Measurements from ENCODE around the gene PRKG1. TPM values are rescaled to one million over a fixed set of nuclear protein-coding genes. Genes with fewer than 3 reads are reported as not detected.

The PRKG1 gene
- total RNA-seq, 1 experiment from 2014 or later, result 16.5 TPM

DNA sequence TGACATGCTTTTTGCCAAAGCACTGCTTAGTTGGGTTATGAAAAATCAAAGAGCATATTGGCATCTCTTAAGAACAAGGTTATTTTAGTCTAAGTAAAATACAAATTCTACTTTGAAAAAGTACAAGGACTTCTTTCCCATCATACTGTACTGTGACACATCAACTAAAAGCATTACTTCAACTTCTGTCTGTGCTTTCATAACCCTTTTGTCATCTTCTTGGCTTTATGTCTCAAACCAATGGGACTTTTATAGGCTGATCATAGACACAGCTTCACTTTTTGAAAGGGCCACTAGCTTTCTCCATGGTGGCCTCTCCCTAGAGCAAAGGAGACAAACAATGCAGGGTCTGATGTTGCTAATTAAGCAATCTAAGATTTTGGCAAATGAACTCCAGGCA, 814.0 kb downstream of the PRKG1 start:
- CTCF ChIA-PET, result no interaction called here
- Mint-ChIP-seq H3K27me3 (ENCODE audit: low read depth) (no peaks in the 10 kb centered on the region), H3K27ac (no peak overlapping the region), H3K4me1 (peaks cover 8% of the 10 kb centered on the region), H3K4me3 (no peak overlapping the region), H3K36me3 (peaks cover 2% of the 10 kb centered on the region), H3K9me3 (peaks cover 4% of the 10 kb centered on the region; the same call in 1 of the 2 replicates)
- ATAC-seq (no peak), DNase-seq (ENCODE audit: low spot score) (no peak)
- TF ChIP-seq, protein P1, sequence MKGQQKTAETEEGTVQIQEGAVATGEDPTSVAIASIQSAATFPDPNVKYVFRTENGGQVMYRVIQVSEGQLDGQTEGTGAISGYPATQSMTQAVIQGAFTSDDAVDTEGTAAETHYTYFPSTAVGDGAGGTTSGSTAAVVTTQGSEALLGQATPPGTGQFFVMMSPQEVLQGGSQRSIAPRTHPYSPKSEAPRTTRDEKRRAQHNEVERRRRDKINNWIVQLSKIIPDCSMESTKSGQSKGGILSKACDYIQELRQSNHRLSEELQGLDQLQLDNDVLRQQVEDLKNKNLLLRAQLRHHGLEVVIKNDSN (CRISPR knock-in tag; IDR thresholded peaks at IDR 0.05), result no peak
- POLR2A ChIA-PET, result no interaction called here

DNA sequence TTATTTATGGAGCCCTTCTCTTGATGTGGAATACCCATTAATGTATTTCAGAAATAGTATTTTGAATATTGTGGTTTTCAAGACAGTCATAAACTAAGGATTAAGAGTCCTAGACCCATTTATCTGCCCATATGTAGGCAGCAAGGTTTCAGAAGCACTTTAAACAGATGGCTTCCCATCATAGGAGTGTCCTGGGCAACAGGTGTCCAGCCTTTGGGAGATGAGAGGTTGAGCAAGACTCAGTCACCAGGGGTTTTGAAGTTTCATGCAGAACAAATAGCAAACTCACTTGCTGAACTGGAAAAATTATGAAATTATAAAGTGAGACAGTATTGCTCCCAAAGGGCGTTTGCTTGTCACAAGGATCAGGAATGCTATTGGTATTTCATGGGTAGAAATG, 818.0 kb downstream of the PRKG1 start:
- TF ChIP-seq ZNF423 (CRISPR knock-in tag; IDR thresholded peaks at IDR 0.05), result no peak
- TF ChIP-seq ETV6 (CRISPR knock-in tag; IDR thresholded peaks at IDR 0.05), result no peak
- TF ChIP-seq JAZF1 (CRISPR knock-in tag; IDR thresholded peaks at IDR 0.05), result no peak
- TF ChIP-seq, protein P2, sequence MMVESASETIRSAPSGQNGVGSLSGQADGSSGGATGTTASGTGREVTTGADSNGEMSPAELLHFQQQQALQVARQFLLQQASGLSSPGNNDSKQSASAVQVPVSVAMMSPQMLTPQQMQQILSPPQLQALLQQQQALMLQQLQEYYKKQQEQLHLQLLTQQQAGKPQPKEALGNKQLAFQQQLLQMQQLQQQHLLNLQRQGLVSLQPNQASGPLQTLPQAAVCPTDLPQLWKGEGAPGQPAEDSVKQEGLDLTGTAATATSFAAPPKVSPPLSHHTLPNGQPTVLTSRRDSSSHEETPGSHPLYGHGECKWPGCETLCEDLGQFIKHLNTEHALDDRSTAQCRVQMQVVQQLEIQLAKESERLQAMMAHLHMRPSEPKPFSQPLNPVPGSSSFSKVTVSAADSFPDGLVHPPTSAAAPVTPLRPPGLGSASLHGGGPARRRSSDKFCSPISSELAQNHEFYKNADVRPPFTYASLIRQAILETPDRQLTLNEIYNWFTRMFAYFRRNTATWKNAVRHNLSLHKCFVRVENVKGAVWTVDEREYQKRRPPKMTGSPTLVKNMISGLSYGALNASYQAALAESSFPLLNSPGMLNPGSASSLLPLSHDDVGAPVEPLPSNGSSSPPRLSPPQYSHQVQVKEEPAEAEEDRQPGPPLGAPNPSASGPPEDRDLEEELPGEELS (CRISPR knock-in tag; IDR thresholded peaks at IDR 0.05), result no peak
- no peak for TF ChIP-seq GRHL2 (CRISPR knock-in tag; IDR thresholded peaks at IDR 0.05; ENCODE audit: insufficient replicate concordance, severe bottlenecking)
- TF ChIP-seq, protein P3, sequence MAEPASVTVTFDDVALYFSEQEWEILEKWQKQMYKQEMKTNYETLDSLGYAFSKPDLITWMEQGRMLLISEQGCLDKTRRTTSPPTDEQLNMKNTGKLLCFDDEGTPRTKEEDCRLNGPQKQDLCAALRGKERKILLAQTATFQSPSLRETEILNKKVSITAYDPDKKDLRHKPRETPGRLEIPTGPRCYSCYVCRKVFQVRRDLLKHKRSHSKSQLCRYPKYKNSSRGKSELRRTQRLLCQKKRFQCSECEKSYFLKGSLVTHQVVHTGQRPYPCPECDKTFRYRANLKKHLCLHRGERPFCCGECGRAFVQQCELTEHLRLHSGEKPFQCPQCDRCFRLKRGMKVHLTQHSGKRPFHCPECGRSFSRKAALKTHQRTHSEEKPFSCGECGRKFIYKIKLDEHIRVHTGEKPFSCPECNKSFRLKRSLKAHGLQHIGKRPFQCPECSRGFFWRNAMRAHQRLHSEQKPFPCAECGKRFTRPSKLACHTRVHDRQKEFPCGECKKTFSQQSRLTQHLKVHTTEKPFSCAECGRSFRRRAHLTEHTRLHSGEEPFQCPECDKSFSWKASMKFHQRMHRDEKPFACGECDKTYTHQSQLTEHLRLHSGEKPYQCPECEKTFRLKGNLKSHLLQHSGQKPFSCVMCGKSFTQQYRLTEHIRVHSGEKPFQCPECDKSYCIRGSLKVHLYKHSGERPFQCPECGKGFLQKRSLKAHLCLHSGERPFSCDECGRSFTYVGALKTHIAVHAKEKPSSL (CRISPR knock-in tag; conservative IDR thresholded peaks at IDR 0.05), result no peak
- TF ChIP-seq EMX1 (CRISPR knock-in tag; IDR thresholded peaks at IDR 0.05), result no peak
- no peak for TF ChIP-seq GABPB1 (CRISPR knock-in tag; IDR thresholded peaks at IDR 0.05)
- TF ChIP-seq, protein P4, sequence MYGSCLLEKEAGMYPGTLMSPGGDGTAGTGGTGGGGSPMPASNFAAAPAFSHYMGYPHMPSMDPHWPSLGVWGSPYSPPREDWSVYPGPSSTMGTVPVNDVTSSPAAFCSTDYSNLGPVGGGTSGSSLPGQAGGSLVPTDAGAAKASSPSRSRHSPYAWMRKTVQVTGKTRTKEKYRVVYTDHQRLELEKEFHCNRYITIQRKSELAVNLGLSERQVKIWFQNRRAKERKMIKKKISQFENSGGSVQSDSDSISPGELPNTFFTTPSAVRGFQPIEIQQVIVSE (CRISPR knock-in tag; IDR thresholded peaks at IDR 0.05; ENCODE audit: borderline replicate concordance), result no peak
- no peak for TF ChIP-seq RELA (CRISPR knock-in tag; IDR thresholded peaks at IDR 0.05; ENCODE audit: borderline replicate concordance)
- no peak for TF ChIP-seq NR1H2 (CRISPR knock-in tag; IDR thresholded peaks at IDR 0.05)
- H3K27me3 Mint-ChIP-seq (ENCODE audit: low read depth), result no peaks in the 10 kb centered on the region
- peaks cover 12% of the 10 kb centered on the region for H3K4me1 Mint-ChIP-seq
- H3K9me3 Mint-ChIP-seq, result no peaks in the 10 kb centered on the region; the same call in 1 of the 2 replicates
- POLR2A ChIA-PET, result no interaction called here
- no peak overlapping the region for H3K27ac Mint-ChIP-seq
- DNase-seq (ENCODE audit: low spot score) (no peak), ATAC-seq (no peak)
- no peak overlapping the region for H3K4me3 Mint-ChIP-seq
- H3K36me3 Mint-ChIP-seq, result no peaks in the 10 kb centered on the region
- CTCF ChIA-PET, result no interaction called here

DNA sequence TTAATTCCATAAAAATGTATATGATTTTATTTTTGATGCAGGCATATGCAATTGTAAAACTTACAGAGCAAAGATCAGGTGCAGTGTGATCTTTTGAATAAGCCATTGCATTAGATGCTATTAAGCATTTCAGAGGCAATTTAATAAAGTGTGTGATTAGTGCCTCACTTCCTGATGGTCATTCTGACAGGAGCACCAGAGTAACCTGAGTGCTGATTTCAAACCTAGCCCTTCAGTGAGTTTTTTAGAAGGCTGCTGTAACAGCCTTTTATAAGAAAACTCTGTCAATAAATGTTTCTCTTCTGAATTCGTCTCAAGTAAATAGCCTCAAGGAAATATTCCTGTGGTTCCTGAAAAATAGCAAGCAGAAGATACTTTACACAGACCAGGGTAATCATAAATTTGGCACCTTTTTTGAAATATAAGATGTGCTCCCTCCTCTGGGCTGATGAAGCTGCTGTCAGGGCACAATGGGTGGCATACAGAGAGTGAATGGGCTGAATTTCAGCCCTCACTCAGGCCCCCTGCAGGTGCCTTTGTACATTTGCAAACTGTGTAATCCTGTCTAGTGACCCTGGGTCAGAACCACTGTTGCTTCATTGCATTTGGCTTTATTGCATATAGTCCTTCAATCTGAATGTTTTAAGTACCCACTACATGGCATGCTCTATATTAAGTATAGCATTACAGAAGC, 818.8 kb downstream of the PRKG1 start:
- CTCF ChIA-PET, result interaction anchor here (1.3 kb wide), 1 partner anchor 17 kb away, joined by 5 read pairs; no protein-coding TSS in a partner anchor
- no peak overlapping the region for H3K27ac Mint-ChIP-seq
- DNase-seq (ENCODE audit: low spot score) (peak; percentile 36), ATAC-seq (peak; percentile 92)
- POLR2A ChIA-PET, result interaction anchor here (0.7 kb wide), 1 partner anchor 37 kb away, joined by 3 read pairs; no protein-coding TSS in a partner anchor
- H3K9me3 Mint-ChIP-seq, result no peaks in the 10 kb centered on the region; the same call in 1 of the 2 replicates
- H3K4me3 Mint-ChIP-seq, result no peak overlapping the region
- peaks cover 12% of the 10 kb centered on the region for H3K4me1 Mint-ChIP-seq
- H3K27me3 Mint-ChIP-seq (ENCODE audit: low read depth), result no peaks in the 10 kb centered on the region
- no peaks in the 10 kb centered on the region for H3K36me3 Mint-ChIP-seq
- no peak for TF ChIP-seq ZNF416 (CRISPR knock-in tag; IDR thresholded peaks at IDR 0.05)
- TF ChIP-seq, protein P5, sequence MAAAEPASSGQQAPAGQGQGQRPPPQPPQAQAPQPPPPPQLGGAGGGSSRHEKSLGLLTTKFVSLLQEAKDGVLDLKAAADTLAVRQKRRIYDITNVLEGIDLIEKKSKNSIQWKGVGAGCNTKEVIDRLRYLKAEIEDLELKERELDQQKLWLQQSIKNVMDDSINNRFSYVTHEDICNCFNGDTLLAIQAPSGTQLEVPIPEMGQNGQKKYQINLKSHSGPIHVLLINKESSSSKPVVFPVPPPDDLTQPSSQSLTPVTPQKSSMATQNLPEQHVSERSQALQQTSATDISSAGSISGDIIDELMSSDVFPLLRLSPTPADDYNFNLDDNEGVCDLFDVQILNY (CRISPR knock-in tag; IDR thresholded peaks at IDR 0.05), result no peak
- TF ChIP-seq, protein P6, sequence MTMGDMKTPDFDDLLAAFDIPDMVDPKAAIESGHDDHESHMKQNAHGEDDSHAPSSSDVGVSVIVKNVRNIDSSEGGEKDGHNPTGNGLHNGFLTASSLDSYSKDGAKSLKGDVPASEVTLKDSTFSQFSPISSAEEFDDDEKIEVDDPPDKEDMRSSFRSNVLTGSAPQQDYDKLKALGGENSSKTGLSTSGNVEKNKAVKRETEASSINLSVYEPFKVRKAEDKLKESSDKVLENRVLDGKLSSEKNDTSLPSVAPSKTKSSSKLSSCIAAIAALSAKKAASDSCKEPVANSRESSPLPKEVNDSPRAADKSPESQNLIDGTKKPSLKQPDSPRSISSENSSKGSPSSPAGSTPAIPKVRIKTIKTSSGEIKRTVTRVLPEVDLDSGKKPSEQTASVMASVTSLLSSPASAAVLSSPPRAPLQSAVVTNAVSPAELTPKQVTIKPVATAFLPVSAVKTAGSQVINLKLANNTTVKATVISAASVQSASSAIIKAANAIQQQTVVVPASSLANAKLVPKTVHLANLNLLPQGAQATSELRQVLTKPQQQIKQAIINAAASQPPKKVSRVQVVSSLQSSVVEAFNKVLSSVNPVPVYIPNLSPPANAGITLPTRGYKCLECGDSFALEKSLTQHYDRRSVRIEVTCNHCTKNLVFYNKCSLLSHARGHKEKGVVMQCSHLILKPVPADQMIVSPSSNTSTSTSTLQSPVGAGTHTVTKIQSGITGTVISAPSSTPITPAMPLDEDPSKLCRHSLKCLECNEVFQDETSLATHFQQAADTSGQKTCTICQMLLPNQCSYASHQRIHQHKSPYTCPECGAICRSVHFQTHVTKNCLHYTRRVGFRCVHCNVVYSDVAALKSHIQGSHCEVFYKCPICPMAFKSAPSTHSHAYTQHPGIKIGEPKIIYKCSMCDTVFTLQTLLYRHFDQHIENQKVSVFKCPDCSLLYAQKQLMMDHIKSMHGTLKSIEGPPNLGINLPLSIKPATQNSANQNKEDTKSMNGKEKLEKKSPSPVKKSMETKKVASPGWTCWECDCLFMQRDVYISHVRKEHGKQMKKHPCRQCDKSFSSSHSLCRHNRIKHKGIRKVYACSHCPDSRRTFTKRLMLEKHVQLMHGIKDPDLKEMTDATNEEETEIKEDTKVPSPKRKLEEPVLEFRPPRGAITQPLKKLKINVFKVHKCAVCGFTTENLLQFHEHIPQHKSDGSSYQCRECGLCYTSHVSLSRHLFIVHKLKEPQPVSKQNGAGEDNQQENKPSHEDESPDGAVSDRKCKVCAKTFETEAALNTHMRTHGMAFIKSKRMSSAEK (CRISPR knock-in tag; IDR thresholded peaks at IDR 0.05; ENCODE audit: borderline replicate concordance), result no peak
- TF ChIP-seq, protein P7, sequence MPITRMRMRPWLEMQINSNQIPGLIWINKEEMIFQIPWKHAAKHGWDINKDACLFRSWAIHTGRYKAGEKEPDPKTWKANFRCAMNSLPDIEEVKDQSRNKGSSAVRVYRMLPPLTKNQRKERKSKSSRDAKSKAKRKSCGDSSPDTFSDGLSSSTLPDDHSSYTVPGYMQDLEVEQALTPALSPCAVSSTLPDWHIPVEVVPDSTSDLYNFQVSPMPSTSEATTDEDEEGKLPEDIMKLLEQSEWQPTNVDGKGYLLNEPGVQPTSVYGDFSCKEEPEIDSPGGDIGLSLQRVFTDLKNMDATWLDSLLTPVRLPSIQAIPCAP (CRISPR knock-in tag; IDR thresholded peaks at IDR 0.05), result no peak
- TF ChIP-seq, protein P8, sequence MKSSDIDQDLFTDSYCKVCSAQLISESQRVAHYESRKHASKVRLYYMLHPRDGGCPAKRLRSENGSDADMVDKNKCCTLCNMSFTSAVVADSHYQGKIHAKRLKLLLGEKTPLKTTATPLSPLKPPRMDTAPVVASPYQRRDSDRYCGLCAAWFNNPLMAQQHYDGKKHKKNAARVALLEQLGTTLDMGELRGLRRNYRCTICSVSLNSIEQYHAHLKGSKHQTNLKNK (CRISPR knock-in tag; IDR thresholded peaks at IDR 0.05), result no peak
- no peak for TF ChIP-seq CBFB (CRISPR knock-in tag; IDR thresholded peaks at IDR 0.05; ENCODE audit: low read depth)

All from WTC11 (cell line).